SK-N-SH (cell line): ENCODE results near the gene CYP46A1. TPM values are rescaled to one million over a fixed set of nuclear protein-coding genes. Genes with fewer than 3 reads are reported as not detected.

Source experiments
- CTCF ChIA-PET: fragments of 300-600, 350-600 bp; formaldehyde crosslinking; extraction: SDS; loops from one replicate; lab custom pipeline; 2021; lab: Yijun Ruan, JAX
- POLR2A ChIA-PET: fragments of 350-600 bp; sonication (Branson Sonifier 250); formaldehyde crosslinking; extraction: SDS; loops from one replicate; lab custom pipeline; 2020; ENCODE audit warnings: antibody characterized with exemption, inconsistent platforms; lab: Yijun Ruan, JAX
- DNase-seq: peaks from one replicate; pipeline ENCODE4 v3.0.0; 2012
- H2AFZ ChIP-seq: fragments of 200-600 bp; sonication (generic); 2 replicates; pipeline ENCODE4 v1.8.1; 2016; ENCODE audit warnings: antibody characterized with exemption, mild to moderate bottlenecking, low read depth
- H3F3A ChIP-seq: fragments of 200-600 bp; sonication (generic); replicated peaks from 2 replicates; pipeline ENCODE3; 2016; ENCODE audit warnings: antibody characterized with exemption, mild to moderate bottlenecking; ENCODE audit not compliant: insufficient read depth
- H3K27ac ChIP-seq, 2 experiments: fragments of 200-500 bp in 1 of 2; fragments of 200-600 bp in 1 of 2; sonication (Bioruptor generic) in 1 of 2; sonication (generic), shearing (Covaris generic) in 1 of 2; 2 replicates each; pipeline versions ENCODE4 v1.5.1 to v1.6.1; 2014 to 2016; ENCODE audit warnings: low read depth in 2 of 2, inconsistent platforms in 1 of 2, low read length in 1 of 2, mild to moderate bottlenecking in 1 of 2, mixed read lengths in 1 of 2
- H3K27me3 ChIP-seq: fragments of 200-600 bp; sonication (generic), shearing (Covaris generic); 2 replicates; pipeline ENCODE4 v1.6.1; 2016; ENCODE audit warnings: mixed run types; ENCODE audit not compliant: insufficient read depth
- H3K36me3 ChIP-seq, 2 experiments: fragments of 200-500 bp in 1 of 2; fragments of 200-600 bp in 1 of 2; sonication (Bioruptor generic) in 1 of 2; sonication (generic) in 1 of 2; replicated peaks in 1 of 2; 2 replicates each; pipeline versions ENCODE3 to v1.5.1; 2014 to 2016; ENCODE audit warnings: low read length in 1 of 2, mild to moderate bottlenecking in 1 of 2; ENCODE audit not compliant: insufficient read depth in 2 of 2, control insufficient read depth in 1 of 2
- H3K4me1 ChIP-seq, 2 experiments: fragments of 200-500 bp in 1 of 2; fragments of 200-600 bp in 1 of 2; sonication (Bioruptor generic) in 1 of 2; sonication (generic), shearing (Covaris generic) in 1 of 2; 2 replicates each; pipeline versions ENCODE4 v1.5.1 to v1.6.1; 2014 to 2016; ENCODE audit warnings: low read depth in 1 of 2, low read length in 1 of 2, mixed run types in 1 of 2; ENCODE audit not compliant: insufficient read depth in 2 of 2, control insufficient read depth in 1 of 2
- H3K4me2 ChIP-seq: fragments of 200-600 bp; sonication (generic), shearing (Covaris generic); 2 replicates; pipeline ENCODE4 v1.6.1; 2017; ENCODE audit warnings: mixed run types
- H3K4me3 ChIP-seq, 2 experiments: fragments of 200-500 bp in 1 of 2; fragments of 200-600 bp in 1 of 2; sonication (Bioruptor generic) in 1 of 2; sonication (generic), shearing (Covaris generic) in 1 of 2; 2 replicates each; pipeline versions ENCODE4 v1.5.1 to v1.8.1; 2014 to 2016; ENCODE audit warnings: low read depth in 2 of 2, inconsistent platforms in 1 of 2, low read length in 1 of 2, mild to moderate bottlenecking in 1 of 2, mixed read lengths in 1 of 2, moderate library complexity in 1 of 2
- H3K79me2 ChIP-seq: fragments of 200-600 bp; sonication (generic); 2 replicates; pipeline ENCODE4 v1.8.1; 2017; ENCODE audit warnings: mild to moderate bottlenecking; ENCODE audit not compliant: insufficient read depth
- H3K9ac ChIP-seq: fragments of 200-600 bp; sonication (generic); 2 replicates; pipeline ENCODE4 v1.6.1; 2017; ENCODE audit warnings: mixed run types
- H3K9me2 ChIP-seq: fragments of 200-600 bp; sonication (generic); 2 replicates; pipeline ENCODE4 v1.6.1; 2017; ENCODE audit warnings: mixed run types
- H3K9me3 ChIP-seq: fragments of 200-600 bp; sonication (generic); 2 replicates; pipeline ENCODE4 v1.6.1; 2017; ENCODE audit warnings: mixed run types, mild to moderate bottlenecking, moderate library complexity
- H4K20me1 ChIP-seq: fragments of 200-600 bp; sonication (generic); 2 replicates; pipeline ENCODE4 v1.6.1; 2017; ENCODE audit warnings: mild to moderate bottlenecking, mixed run types; ENCODE audit not compliant: insufficient read depth
- EP300 ChIP-seq, 2 experiments: IDR thresholded peaks; 2 replicates each; pipeline versions ENCODE4 v1.4.0 to v1.6.1; 2012; ENCODE audit warnings: borderline replicate concordance in 1 of 2, low read depth in 1 of 2, low read length in 1 of 2
- EZH2phosphoT487 ChIP-seq: fragments of 200-600 bp; sonication (generic); IDR thresholded peaks from 2 replicates; pipeline ENCODE4 v1.6.1; 2017; ENCODE audit warnings: low read depth, mixed run types, mild to moderate bottlenecking, antibody characterized with exemption, moderate library complexity, borderline replicate concordance
- JUND ChIP-seq: IDR thresholded peaks from 2 replicates; pipeline ENCODE4 v1.4.0; 2012
- MXI1 ChIP-seq: IDR thresholded peaks from 2 replicates; pipeline ENCODE4 v1.6.1; 2012; ENCODE audit warnings: mild to moderate bottlenecking, low read depth, low read length, improper control_type of control experiment
- NFIC ChIP-seq: IDR thresholded peaks from 2 replicates; pipeline ENCODE4 v1.4.0; 2012; ENCODE audit warnings: borderline replicate concordance
- POLR2AphosphoS5 ChIP-seq: IDR thresholded peaks from 2 replicates; pipeline ENCODE4 v1.6.1; 2012; ENCODE audit warnings: low read depth, low read length
- RAD21 ChIP-seq: IDR thresholded peaks from 2 replicates; pipeline ENCODE4 v1.6.1; 2012; ENCODE audit warnings: mild to moderate bottlenecking, low read length
- RXRA ChIP-seq: IDR thresholded peaks from 2 replicates; pipeline ENCODE4 v1.4.0; 2012; ENCODE audit warnings: low read depth, mild to moderate bottlenecking, borderline replicate concordance
- SIN3A ChIP-seq: IDR thresholded peaks from 2 replicates; pipeline ENCODE4 v1.6.1; 2012; ENCODE audit warnings: low read depth, mild to moderate bottlenecking, low read length, moderate library complexity, borderline replicate concordance
- TEAD4 ChIP-seq: IDR thresholded peaks from 2 replicates; pipeline ENCODE4 v1.4.0; 2012; ENCODE audit warnings: mild to moderate bottlenecking, borderline replicate concordance; ENCODE audit not compliant: insufficient read depth
- YY1 ChIP-seq: IDR thresholded peaks from 2 replicates; pipeline ENCODE4 v1.4.0; 2012; ENCODE audit warnings: low read depth, mild to moderate bottlenecking
- WGBS: methylation state at CpG from one replicate; pipeline ENCODE4 v1.1.6; 2017; ENCODE audit warnings: low lambda C conversion rate; 5-methylcytosine and 5-hydroxymethylcytosine counted together
- polyA plus RNA-seq, 3 experiments: library from polyadenylated mRNA; depleted of rRNA; stranded (reverse); fragments of >200 nt; gene quantifications; 2 replicates each; pipeline ENCODE4 v1.2.3, GENCODE V29; 2012
- TF ChIP-seq, protein P1 (sequence below): fragments of 200-600 bp; sonication (generic); IDR thresholded peaks from 2 replicates; pipeline ENCODE4 v1.6.1; 2017; ENCODE audit warnings: antibody characterized with exemption, mild to moderate bottlenecking, moderate library complexity
- TF ChIP-seq, protein P2 (sequence below): fragments of 150-350 bp; IDR thresholded peaks from 2 replicates; pipeline ENCODE4 v1.6.1; 2017; ENCODE audit warnings: antibody characterized with exemption, low read length, low read depth, borderline replicate concordance
- TF ChIP-seq, protein P3 (sequence below): IDR thresholded peaks from 2 replicates; pipeline ENCODE4 v1.6.1; 2012; ENCODE audit warnings: mild to moderate bottlenecking, low read depth, low read length, moderate library complexity

The CYP46A1 gene
- polyA plus RNA-seq, 1 of the 3 experiments (the other 2 are of a cell fraction) = 0.30 TPM

DNA sequence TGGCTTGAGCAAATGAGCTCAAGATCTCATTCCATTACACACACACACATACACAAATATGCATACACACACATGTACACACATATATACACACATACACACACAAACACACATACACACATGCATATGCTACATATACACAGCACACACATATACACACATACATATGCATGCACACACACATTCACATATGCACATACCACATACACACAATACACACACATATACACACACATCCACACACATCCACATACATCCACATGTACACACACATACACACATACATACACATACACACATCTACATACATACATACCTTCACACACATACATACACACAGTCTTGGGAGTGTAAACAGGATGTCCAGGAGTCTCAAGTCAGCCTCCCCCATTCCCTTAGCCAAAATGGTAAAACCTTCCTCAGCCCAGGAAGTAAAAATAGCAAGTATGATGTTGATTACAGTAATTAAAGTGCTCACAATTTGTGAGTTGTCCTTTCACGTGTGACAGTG, 26.4 kb upstream of the CYP46A1 start:
- H3K9ac ChIP-seq = no peak overlapping the region
- H3K4me1 ChIP-seq = no peaks in the 10 kb centered on the region; a peak in 1 of 4 replicates
- peaks cover 5% of the 10 kb centered on the region for H3F3A ChIP-seq
- H3K9me2 ChIP-seq = no peaks in the 10 kb centered on the region
- H4K20me1 ChIP-seq = no peaks in the 10 kb centered on the region
- H3K27me3 ChIP-seq = no peaks in the 10 kb centered on the region
- no peaks in the 10 kb centered on the region for H3K9me3 ChIP-seq
- no peaks in the 10 kb centered on the region for H3K79me2 ChIP-seq
- no peaks in the 10 kb centered on the region for H3K36me3 ChIP-seq
- no peak overlapping the region for H3K4me3 ChIP-seq
- TF ChIP-seq MXI1 = no peak
- TF ChIP-seq SIN3A = no peak
- TF ChIP-seq RAD21 = no peak
- TF ChIP-seq EP300 (IDR thresholded peaks at IDR 0.05; ENCODE audit: borderline replicate concordance in 1 of 2, low read depth in 1 of 2, low read length in 1 of 2) = no peak
- H3K27ac ChIP-seq = no peak overlapping the region
- WGBS = 48% methylated on average over 1 of the region's 1 CpG
- H2AFZ ChIP-seq = no peak overlapping the region
- H3K4me2 ChIP-seq = no peak overlapping the region
- no peak for DNase-seq
- ChIA-PET CTCF (interaction anchor here (1.4 kb wide), 1 partner anchor 29 kb away, joined by 5 read pairs; no protein-coding TSS in a partner anchor), POLR2A (no interaction called here)

DNA sequence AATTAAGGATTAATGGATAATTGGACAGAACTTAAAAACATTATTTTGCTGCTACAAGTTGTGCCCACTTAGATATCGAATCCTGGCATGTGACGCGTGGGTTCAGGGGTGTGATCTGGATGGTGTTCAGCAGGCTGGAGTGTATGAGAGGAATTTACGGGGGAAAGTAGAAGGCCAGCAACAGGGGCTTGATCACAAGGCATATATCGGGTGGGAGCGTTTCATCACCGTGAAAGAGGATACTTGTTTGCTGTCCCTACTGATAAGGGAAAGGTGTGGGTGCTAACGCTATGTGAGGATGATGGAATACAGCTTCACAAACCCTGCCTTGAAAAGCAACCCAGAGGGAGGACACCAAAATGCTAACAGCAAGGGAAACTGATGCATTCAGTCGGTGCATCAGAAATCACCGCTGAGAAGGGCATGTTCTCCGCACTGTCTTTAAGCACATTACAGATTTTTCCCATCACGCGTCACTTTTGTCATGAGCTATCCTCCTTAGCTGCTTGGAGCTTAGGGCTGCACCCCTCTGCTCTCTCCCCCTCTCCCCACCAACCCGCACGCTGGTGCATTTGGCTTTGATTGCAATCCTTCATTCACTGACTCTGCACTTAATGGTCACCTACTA, 25.8 kb upstream of the CYP46A1 start:
- POLR2A ChIA-PET = no interaction called here
- no peak overlapping the region for H3K9ac ChIP-seq
- TF ChIP-seq POLR2AphosphoS5 = no peak
- TF ChIP-seq RXRA = no peak
- peaks cover 5% of the 10 kb centered on the region for H3F3A ChIP-seq
- no peak overlapping the region for H3K27ac ChIP-seq
- no peaks in the 10 kb centered on the region for H3K9me2 ChIP-seq
- WGBS = 76% methylated on average over 15 of the region's 15 CpGs
- no peak overlapping the region for H2AFZ ChIP-seq
- H3K9me3 ChIP-seq = no peaks in the 10 kb centered on the region
- no peaks in the 10 kb centered on the region for H3K27me3 ChIP-seq
- no peaks in the 10 kb centered on the region; a peak in 1 of 4 replicates for H3K4me1 ChIP-seq
- H3K4me3 ChIP-seq = no peak overlapping the region
- no peaks in the 10 kb centered on the region for H4K20me1 ChIP-seq
- H3K36me3 ChIP-seq = no peaks in the 10 kb centered on the region
- CTCF ChIA-PET = interaction anchor here (0.6 kb wide), 1 partner anchor 117 kb away, joined by 3 read pairs; no protein-coding TSS in a partner anchor
- no peak for DNase-seq
- H3K79me2 ChIP-seq = no peaks in the 10 kb centered on the region
- H3K4me2 ChIP-seq = no peak overlapping the region

DNA sequence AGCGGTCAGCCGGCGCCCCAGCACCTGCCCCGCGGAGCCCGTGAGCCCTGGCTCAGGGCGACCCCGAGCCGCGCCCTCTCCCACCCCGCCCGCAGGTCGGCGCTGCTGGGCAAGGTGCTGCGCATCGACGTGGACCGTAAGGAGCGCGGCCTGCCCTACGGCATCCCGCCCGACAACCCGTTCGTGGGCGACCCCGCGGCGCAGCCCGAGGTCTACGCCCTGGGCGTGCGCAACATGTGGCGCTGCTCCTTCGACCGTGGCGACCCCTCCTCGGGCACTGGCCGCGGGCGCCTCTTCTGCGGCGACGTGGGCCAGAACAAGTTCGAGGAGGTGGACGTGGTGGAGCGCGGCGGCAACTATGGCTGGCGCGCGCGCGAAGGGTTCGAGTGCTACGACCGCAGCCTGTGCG, 24.8 kb upstream of the CYP46A1 start:
- DNase-seq = no peak
- Histone ChIP-seq H3K27ac (no peak overlapping the region), H3K9me2 (no peaks in the 10 kb centered on the region), H3K9me3 (no peaks in the 10 kb centered on the region), H3K36me3 (no peaks in the 10 kb centered on the region), H3F3A (no peaks in the 10 kb centered on the region), H4K20me1 (no peaks in the 10 kb centered on the region), H3K4me3 (no peak overlapping the region), H3K79me2 (no peaks in the 10 kb centered on the region), H3K27me3 (no peaks in the 10 kb centered on the region), H3K4me2 (no peak overlapping the region), H2AFZ (no peak overlapping the region), H3K9ac (no peak overlapping the region), H3K4me1 (no peaks in the 10 kb centered on the region; a peak in 1 of 4 replicates)
- WGBS = 85% methylated on average over 32 of the region's 58 CpGs
- POLR2A ChIA-PET = no interaction called here
- CTCF ChIA-PET = no interaction called here
- TF ChIP-seq EZH2phosphoT487 = no peak
- TF ChIP-seq, protein P1, sequence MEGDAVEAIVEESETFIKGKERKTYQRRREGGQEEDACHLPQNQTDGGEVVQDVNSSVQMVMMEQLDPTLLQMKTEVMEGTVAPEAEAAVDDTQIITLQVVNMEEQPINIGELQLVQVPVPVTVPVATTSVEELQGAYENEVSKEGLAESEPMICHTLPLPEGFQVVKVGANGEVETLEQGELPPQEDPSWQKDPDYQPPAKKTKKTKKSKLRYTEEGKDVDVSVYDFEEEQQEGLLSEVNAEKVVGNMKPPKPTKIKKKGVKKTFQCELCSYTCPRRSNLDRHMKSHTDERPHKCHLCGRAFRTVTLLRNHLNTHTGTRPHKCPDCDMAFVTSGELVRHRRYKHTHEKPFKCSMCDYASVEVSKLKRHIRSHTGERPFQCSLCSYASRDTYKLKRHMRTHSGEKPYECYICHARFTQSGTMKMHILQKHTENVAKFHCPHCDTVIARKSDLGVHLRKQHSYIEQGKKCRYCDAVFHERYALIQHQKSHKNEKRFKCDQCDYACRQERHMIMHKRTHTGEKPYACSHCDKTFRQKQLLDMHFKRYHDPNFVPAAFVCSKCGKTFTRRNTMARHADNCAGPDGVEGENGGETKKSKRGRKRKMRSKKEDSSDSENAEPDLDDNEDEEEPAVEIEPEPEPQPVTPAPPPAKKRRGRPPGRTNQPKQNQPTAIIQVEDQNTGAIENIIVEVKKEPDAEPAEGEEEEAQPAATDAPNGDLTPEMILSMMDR = no peak
- TF ChIP-seq JUND = no peak
- no peak for TF ChIP-seq NFIC
- TF ChIP-seq, protein P2, sequence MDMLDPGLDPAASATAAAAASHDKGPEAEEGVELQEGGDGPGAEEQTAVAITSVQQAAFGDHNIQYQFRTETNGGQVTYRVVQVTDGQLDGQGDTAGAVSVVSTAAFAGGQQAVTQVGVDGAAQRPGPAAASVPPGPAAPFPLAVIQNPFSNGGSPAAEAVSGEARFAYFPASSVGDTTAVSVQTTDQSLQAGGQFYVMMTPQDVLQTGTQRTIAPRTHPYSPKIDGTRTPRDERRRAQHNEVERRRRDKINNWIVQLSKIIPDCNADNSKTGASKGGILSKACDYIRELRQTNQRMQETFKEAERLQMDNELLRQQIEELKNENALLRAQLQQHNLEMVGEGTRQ = no peak
- no peak for TF ChIP-seq POLR2AphosphoS5
- TF ChIP-seq TEAD4 = no peak
- TF ChIP-seq, protein P3, sequence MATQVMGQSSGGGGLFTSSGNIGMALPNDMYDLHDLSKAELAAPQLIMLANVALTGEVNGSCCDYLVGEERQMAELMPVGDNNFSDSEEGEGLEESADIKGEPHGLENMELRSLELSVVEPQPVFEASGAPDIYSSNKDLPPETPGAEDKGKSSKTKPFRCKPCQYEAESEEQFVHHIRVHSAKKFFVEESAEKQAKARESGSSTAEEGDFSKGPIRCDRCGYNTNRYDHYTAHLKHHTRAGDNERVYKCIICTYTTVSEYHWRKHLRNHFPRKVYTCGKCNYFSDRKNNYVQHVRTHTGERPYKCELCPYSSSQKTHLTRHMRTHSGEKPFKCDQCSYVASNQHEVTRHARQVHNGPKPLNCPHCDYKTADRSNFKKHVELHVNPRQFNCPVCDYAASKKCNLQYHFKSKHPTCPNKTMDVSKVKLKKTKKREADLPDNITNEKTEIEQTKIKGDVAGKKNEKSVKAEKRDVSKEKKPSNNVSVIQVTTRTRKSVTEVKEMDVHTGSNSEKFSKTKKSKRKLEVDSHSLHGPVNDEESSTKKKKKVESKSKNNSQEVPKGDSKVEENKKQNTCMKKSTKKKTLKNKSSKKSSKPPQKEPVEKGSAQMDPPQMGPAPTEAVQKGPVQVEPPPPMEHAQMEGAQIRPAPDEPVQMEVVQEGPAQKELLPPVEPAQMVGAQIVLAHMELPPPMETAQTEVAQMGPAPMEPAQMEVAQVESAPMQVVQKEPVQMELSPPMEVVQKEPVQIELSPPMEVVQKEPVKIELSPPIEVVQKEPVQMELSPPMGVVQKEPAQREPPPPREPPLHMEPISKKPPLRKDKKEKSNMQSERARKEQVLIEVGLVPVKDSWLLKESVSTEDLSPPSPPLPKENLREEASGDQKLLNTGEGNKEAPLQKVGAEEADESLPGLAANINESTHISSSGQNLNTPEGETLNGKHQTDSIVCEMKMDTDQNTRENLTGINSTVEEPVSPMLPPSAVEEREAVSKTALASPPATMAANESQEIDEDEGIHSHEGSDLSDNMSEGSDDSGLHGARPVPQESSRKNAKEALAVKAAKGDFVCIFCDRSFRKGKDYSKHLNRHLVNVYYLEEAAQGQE = no peak
- no peak for TF ChIP-seq MXI1
- TF ChIP-seq YY1 = no peak
- TF ChIP-seq EP300 (IDR thresholded peaks at IDR 0.05; ENCODE audit: borderline replicate concordance in 1 of 2, low read depth in 1 of 2, low read length in 1 of 2) = no peak
